KMS-11 (cell line): ENCODE measurements around the gene GPR149.
"Not testable (repeated sequence)": the region's sequence is repeated elsewhere in the genome, so short reads cannot be mapped to it uniquely, and the experiment has no call there.

Experiments used
- H2AFZ ChIP-seq: fragments of 200-600 bp; sonication (generic); 2 replicates; pipeline ENCODE4 v1.6.1; 2016; ENCODE audit warnings: antibody characterized with exemption, mixed run types, low read depth
- H3K27ac ChIP-seq: fragments of 200-600 bp; sonication (generic); 2 replicates; pipeline ENCODE4 v1.6.1; 2016; ENCODE audit warnings: mild to moderate bottlenecking, mixed run types
- H3K27me3 ChIP-seq: fragments of 200-600 bp; sonication (generic); 2 replicates; pipeline ENCODE4 v1.6.1; 2017; ENCODE audit warnings: mild to moderate bottlenecking, low read depth, mixed run types, moderate library complexity; ENCODE audit not compliant: insufficient read depth
- H3K36me3 ChIP-seq: fragments of 200-600 bp; sonication (generic); 2 replicates; pipeline ENCODE4 v1.6.1; 2017; ENCODE audit warnings: mild to moderate bottlenecking, mixed run types; ENCODE audit not compliant: insufficient read depth
- H3K4me1 ChIP-seq: fragments of 200-600 bp; sonication (generic); 2 replicates; pipeline ENCODE4 v1.6.1; 2016; ENCODE audit warnings: mild to moderate bottlenecking, low read depth, mixed run types; ENCODE audit not compliant: poor library complexity, severe bottlenecking
- H3K4me2 ChIP-seq: fragments of 200-600 bp; sonication (generic); 2 replicates; pipeline ENCODE4 v1.7.0; 2016; ENCODE audit warnings: mild to moderate bottlenecking, mixed run types
- H3K4me3 ChIP-seq: fragments of 200-600 bp; sonication (generic); IDR thresholded peaks from 2 replicates; pipeline ENCODE4 v1.6.1; 2017; ENCODE audit warnings: low read depth, low read length, mixed read lengths; ENCODE audit not compliant: insufficient read depth
- H3K79me2 ChIP-seq: fragments of 200-600 bp; sonication (generic); 2 replicates; pipeline ENCODE4 v1.6.1; 2016; ENCODE audit warnings: low read depth, mixed run types; ENCODE audit not compliant: insufficient read depth
- H3K9ac ChIP-seq: fragments of 200-600 bp; sonication (generic); 2 replicates; pipeline ENCODE4 v1.6.1; 2016; ENCODE audit warnings: mild to moderate bottlenecking, mixed run types
- H4K20me1 ChIP-seq: fragments of 200-600 bp; sonication (generic); 2 replicates; pipeline ENCODE4 v1.6.1; 2016; ENCODE audit warnings: mild to moderate bottlenecking, mixed run types; ENCODE audit not compliant: insufficient read depth
- CTCF ChIP-seq: fragments of 200-600 bp; sonication (generic); conservative IDR thresholded peaks from 2 replicates; pipeline ENCODE4 v1.6.1; 2017; ENCODE audit warnings: low read depth, mild to moderate bottlenecking, antibody characterized with exemption, low read length, moderate library complexity, mixed read lengths

Gene GPR149

DNA sequence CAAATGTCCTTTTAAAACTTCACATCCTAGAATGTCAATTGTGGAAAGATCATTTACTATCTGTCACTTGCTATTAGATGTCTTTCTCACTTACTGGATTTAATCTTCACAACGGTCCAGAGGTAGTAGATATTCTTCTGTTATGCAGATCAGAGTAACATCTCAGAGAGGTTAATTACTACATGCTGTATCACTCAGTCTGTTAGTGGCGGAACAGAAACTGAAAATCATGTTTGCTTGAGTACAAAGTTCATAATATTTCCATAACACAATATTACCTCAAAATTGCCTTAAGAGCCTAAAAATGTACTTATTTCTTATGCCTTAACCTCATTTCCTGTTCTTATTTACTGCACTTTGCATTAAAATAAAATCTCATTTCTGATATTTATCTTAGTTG is 28.6 kb upstream of the GPR149 start:
- no peaks in the 10 kb centered on the region for H3K79me2 ChIP-seq
- TF ChIP-seq CTCF = no peak
- H3K36me3 ChIP-seq = no peaks in the 10 kb centered on the region
- no peak overlapping the region for H3K27ac ChIP-seq
- H4K20me1 ChIP-seq = no peaks in the 10 kb centered on the region
- no peak overlapping the region for H3K4me3 ChIP-seq
- H3K4me1 ChIP-seq = no peaks in the 10 kb centered on the region
- no peaks in the 10 kb centered on the region for H3K27me3 ChIP-seq
- no peak overlapping the region for H3K4me2 ChIP-seq
- H3K9ac ChIP-seq = no peak overlapping the region
- H2AFZ ChIP-seq = no peak overlapping the region

- H3K9ac ChIP-seq, H3K4me3 ChIP-seq, H3K27me3 ChIP-seq, H3K36me3 ChIP-seq, H3K4me2 ChIP-seq, H3K4me1 ChIP-seq, H3K27ac ChIP-seq, H4K20me1 ChIP-seq, H3K79me2 ChIP-seq, H2AFZ ChIP-seq: not testable (repeated sequence)
Measured at GRCh38 chr3:154439081-154439480, 9.1 kb upstream of the GPR149 start.

DNA sequence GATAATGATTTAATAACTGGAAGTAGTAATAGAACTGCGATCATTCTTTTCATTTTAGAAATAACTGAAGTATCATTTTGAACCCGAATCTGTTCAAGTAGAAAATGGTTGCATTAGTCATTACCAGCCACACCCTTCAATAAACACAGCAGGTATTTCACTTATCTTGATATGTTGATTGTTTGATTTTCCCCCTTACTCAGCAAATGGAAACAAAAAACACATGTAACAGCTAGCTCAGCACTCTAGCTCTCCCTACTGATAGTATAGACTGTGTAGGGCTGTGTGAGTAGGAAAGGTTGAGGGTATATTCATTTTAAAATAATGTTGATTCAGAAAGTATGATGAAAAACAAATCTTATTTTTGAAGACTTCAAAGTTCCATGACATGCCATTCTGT is 1.1 kb upstream of the GPR149 start:
- Histone ChIP-seq H2AFZ (no peak overlapping the region), H3K4me1 (no peaks in the 10 kb centered on the region), H4K20me1 (no peaks in the 10 kb centered on the region), H3K27ac (no peak overlapping the region), H3K9ac (no peak overlapping the region), H3K27me3 (no peaks in the 10 kb centered on the region), H3K4me3 (no peak overlapping the region), H3K36me3 (no peaks in the 10 kb centered on the region), H3K79me2 (no peaks in the 10 kb centered on the region), H3K4me2 (no peak overlapping the region)
- TF ChIP-seq CTCF = no peak

- Histone ChIP-seq H3K4me1 (no peaks in the 10 kb centered on the region), H3K4me3 (no peak overlapping the region), H3K4me2 (no peak overlapping the region), H3K79me2 (no peaks in the 10 kb centered on the region), H3K36me3 (no peaks in the 10 kb centered on the region), H4K20me1 (no peaks in the 10 kb centered on the region), H3K9ac (no peak overlapping the region), H3K27me3 (no peaks in the 10 kb centered on the region), H3K27ac (no peak overlapping the region), H2AFZ (no peak overlapping the region)
- TF ChIP-seq CTCF = no peak
Measured at GRCh38 chr3:154428286-154429206, 1.4 kb downstream of the GPR149 start.

DNA sequence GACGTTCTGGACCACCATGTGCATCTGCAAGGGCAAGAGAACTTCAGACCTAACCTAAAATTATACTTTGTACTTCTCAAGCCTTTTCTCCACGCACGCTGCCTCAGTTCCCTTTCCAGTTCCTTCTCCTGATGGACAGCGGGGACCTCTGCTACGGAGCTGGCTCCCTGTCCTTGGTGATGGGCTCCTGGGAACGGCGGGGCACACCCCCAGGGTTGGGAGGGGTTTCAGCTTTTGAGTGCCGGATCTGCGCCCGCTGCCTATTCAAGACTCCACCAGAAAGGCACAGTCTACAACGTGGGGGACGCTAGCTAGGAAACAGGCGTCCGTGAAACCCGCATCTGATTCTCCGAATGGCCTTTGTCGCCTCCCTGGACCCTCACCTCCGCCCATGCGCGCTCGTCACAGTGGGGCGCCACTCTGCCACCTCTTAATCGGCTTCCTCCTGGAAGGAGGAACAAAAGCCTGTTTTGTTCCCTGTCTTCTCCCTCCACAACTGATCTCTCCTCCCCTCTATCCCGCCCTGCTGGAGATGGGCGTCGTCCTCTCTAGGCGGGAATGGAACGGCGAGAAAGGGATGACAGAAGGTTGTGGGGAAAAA is 2.2 kb downstream of the GPR149 start:
- Histone ChIP-seq H3K27me3 (no peaks in the 10 kb centered on the region), H4K20me1 (no peaks in the 10 kb centered on the region), H3K79me2 (no peaks in the 10 kb centered on the region), H3K4me3 (no peak overlapping the region), H3K36me3 (no peaks in the 10 kb centered on the region), H2AFZ (no peak overlapping the region), H3K27ac (no peak overlapping the region), H3K9ac (no peak overlapping the region), H3K4me1 (no peaks in the 10 kb centered on the region), H3K4me2 (no peak overlapping the region)
- TF ChIP-seq CTCF = no peak
